22Rv1 (cell line): Measurements from ENCODE around the gene TMEM185A.
"Not testable (repeated sequence)": the region's sequence is repeated elsewhere in the genome, so short reads cannot be mapped to it uniquely, and the experiment has no call there.

Experiments used
- H3K27ac ChIP-seq: fragments of 450-650 bp; 2 replicates; pipeline ENCODE4 v1.5.1; 2017
- ZFX ChIP-seq: fragments of 450-650 bp; IDR thresholded peaks from 2 replicates; pipeline ENCODE4 v1.6.1; 2017; ENCODE audit warnings: antibody characterized with exemption, borderline replicate concordance
- TF ChIP-seq, protein P1 (sequence below): fragments of 450-650 bp; IDR thresholded peaks from 2 replicates; pipeline ENCODE4 v1.5.1; 2017; ENCODE audit warnings: mild to moderate bottlenecking

Gene TMEM185A

GRCh38 chrX:149631234-149632165 lies at the start of gene TMEM185A:
Gene TMEM185A (minus strand): TSS chrX:149631792. CDS start chrX:149631580, 212 bp downstream.
- TF ChIP-seq ZFX, result no peak
- TF ChIP-seq, protein P1, sequence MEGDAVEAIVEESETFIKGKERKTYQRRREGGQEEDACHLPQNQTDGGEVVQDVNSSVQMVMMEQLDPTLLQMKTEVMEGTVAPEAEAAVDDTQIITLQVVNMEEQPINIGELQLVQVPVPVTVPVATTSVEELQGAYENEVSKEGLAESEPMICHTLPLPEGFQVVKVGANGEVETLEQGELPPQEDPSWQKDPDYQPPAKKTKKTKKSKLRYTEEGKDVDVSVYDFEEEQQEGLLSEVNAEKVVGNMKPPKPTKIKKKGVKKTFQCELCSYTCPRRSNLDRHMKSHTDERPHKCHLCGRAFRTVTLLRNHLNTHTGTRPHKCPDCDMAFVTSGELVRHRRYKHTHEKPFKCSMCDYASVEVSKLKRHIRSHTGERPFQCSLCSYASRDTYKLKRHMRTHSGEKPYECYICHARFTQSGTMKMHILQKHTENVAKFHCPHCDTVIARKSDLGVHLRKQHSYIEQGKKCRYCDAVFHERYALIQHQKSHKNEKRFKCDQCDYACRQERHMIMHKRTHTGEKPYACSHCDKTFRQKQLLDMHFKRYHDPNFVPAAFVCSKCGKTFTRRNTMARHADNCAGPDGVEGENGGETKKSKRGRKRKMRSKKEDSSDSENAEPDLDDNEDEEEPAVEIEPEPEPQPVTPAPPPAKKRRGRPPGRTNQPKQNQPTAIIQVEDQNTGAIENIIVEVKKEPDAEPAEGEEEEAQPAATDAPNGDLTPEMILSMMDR, result no peak
- no peak within 1 kb of the TSS for H3K27ac ChIP-seq

GRCh38 chrX:149681182-149681581 lies 49.6 kb upstream of the TMEM185A start:
- TF ChIP-seq, protein P1, result no peak
- TF ChIP-seq ZFX, result no peak
- H3K27ac ChIP-seq, result no peak overlapping the region

DNA sequence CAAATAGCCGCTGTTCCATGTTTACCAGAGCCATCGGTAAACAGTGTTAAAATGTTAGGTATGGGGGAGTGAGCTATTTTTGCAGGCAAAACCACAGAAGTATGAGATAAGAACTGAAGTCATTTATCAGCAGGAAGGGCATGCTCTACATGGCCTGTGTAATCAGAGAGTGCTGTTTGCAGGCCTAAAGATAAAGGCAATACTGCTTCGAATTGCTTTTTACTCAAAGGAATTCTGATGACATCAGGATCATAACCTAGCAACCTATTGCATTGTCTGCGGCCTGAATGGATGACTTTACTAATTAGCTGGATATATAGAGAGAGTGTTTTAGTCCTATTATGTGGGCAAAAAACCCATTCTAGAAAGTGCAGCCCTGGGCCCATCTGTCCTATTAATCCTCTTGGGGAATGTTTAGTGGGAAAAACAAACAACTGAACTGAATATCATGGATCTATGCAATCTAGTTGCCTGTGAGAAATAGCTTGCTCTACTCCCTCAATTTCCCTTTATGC lies 47.6 kb upstream of the TMEM185A start:
- not testable (repeated sequence) for H3K27ac ChIP-seq

- not testable (repeated sequence) for H3K27ac ChIP-seq
Measured at GRCh38 chrX:149675554-149675953, 44.0 kb upstream of the TMEM185A start.

DNA sequence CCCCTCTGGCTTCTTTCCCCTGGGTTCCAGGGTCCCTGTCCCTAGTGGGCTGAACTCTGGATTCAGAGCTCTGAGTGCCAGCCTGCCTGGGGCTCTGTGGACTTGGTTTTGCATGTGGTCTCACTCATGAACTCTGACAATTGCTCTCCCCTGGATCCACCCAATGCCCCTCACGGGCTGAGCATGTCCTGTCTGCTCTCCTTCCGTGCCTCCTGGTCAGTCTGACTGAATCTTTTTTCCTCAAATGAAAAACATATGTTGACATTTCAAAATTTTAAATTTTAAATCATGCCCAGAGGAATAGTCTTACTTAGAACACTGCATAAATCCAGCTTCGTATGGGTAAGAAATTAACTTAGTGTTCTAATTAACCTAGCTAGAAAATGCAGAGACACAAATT lies 43.5 kb upstream of the TMEM185A start:
- H3K27ac ChIP-seq, result not testable (repeated sequence)

GRCh38 chrX:149660613-149661012 lies 29.0 kb upstream of the TMEM185A start:
- not testable (repeated sequence) for H3K27ac ChIP-seq

- H3K27ac ChIP-seq, result not testable (repeated sequence)
Measured at GRCh38 chrX:149656260-149656884, 24.8 kb upstream of the TMEM185A start.

GRCh38 chrX:149652232-149652981 lies 20.8 kb upstream of the TMEM185A start:
- H3K27ac ChIP-seq, result no peak overlapping the region
- TF ChIP-seq ZFX, result no peak
- TF ChIP-seq, protein P1, result no peak

DNA sequence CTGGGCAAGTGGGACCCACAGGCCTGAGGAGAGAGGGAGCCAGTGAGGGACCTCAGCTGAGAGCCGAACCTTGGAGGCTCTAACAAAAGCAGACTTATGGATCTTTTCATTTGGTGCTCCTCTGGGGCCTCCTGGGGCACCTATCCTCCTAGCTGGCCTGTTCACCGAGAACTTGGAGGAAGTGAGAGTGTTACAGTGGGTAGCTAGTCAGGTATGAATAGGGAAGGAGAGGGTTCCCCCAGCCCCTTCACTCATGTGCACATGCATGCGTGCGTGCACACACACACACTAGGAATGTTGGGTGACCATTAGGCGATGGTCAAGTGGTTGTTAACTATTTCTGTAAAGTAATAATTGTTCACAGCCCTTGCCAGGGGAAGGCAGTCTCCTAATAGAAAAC lies 18.6 kb upstream of the TMEM185A start:
- H3K27ac ChIP-seq, result no peak overlapping the region
- no peak for TF ChIP-seq ZFX
- TF ChIP-seq, protein P1, result no peak

- no peak for TF ChIP-seq ZFX
- TF ChIP-seq, protein P1, result no peak
- H3K27ac ChIP-seq, result no peak overlapping the region
Measured at GRCh38 chrX:149648932-149649331, 17.3 kb upstream of the TMEM185A start.
